Karpas-422 (cell line): ENCODE measurements around the gene IER5L. TPM values are rescaled to one million over a fixed set of nuclear protein-coding genes. Genes with fewer than 3 reads are reported as not detected.
"Not testable (repeated sequence)": the region's sequence is repeated elsewhere in the genome, so short reads cannot be mapped to it uniquely, and the experiment has no call there.

Experiments used
- DNase-seq: peaks from one replicate; pipeline ENCODE4 v3.0.0-alpha.2; 2015
- H2AFZ ChIP-seq: fragments of 200-600 bp; sonication (generic); 2 replicates; pipeline ENCODE4 v1.6.1; 2014; ENCODE audit warnings: antibody characterized with exemption, low read length, mixed read lengths
- H3K27ac ChIP-seq: fragments of 200-600 bp; sonication (generic); 2 replicates; pipeline ENCODE4 v1.5.1; 2014; ENCODE audit warnings: mild to moderate bottlenecking, low read length, moderate library complexity
- H3K27me3 ChIP-seq: fragments of 200-600 bp; sonication (generic); 2 replicates; pipeline ENCODE4 v1.6.1; 2014; ENCODE audit warnings: low read length, mixed read lengths
- H3K36me3 ChIP-seq: fragments of 200-600 bp; sonication (generic); 2 replicates; pipeline ENCODE4 v1.6.1; 2014; ENCODE audit warnings: low read length, mixed read lengths; ENCODE audit not compliant: insufficient read depth
- H3K4me1 ChIP-seq: fragments of 200-600 bp; sonication (generic); 2 replicates; pipeline ENCODE4 v1.6.1; 2014; ENCODE audit warnings: mild to moderate bottlenecking, low read length, mixed read lengths
- H3K4me2 ChIP-seq: fragments of 200-600 bp; sonication (generic); 2 replicates; pipeline ENCODE4 v1.6.1; 2014; ENCODE audit warnings: low read length, low read depth, mild to moderate bottlenecking; ENCODE audit not compliant: poor library complexity, severe bottlenecking
- H3K4me3 ChIP-seq: fragments of 200-600 bp; sonication (generic); 2 replicates; pipeline ENCODE4 v1.5.1; 2014; ENCODE audit warnings: mild to moderate bottlenecking, antibody characterized with exemption, low read length, mixed read lengths
- H3K79me2 ChIP-seq: fragments of 200-600 bp; sonication (generic); 2 replicates; pipeline ENCODE4 v1.6.1; 2014; ENCODE audit warnings: mild to moderate bottlenecking, low read length, mixed read lengths
- H3K9ac ChIP-seq: fragments of 200-600 bp; sonication (generic); 2 replicates; pipeline ENCODE4 v1.6.0; 2014; ENCODE audit warnings: low read length
- H3K9me2 ChIP-seq: fragments of 200-600 bp; sonication (generic), shearing (Covaris generic); replicated peaks from 2 replicates; pipeline ENCODE4 v1.6.0; 2014; ENCODE audit warnings: mild to moderate bottlenecking, low read length, moderate library complexity; ENCODE audit not compliant: insufficient read depth
- H3K9me3 ChIP-seq: fragments of 300-700, 200-600 bp; sonication (generic); 2 replicates; pipeline ENCODE4 v1.6.1; 2014; ENCODE audit warnings: low read length, mixed read lengths
- H4K20me1 ChIP-seq: fragments of 200-600 bp; sonication (generic); 2 replicates; pipeline ENCODE4 v1.6.1; 2014; ENCODE audit warnings: mild to moderate bottlenecking, antibody characterized with exemption, low read length, low read depth; ENCODE audit not compliant: insufficient read depth
- total RNA-seq: library from RNA; depleted of rRNA; stranded (reverse); fragments of >200 nt; shearing (Covaris generic); gene quantifications from 2 replicates; pipeline ENCODE4 v1.2.3, GENCODE V29; 2014; ENCODE audit warnings: low replicate concordance

The IER5L gene
- total RNA-seq, 1 experiment from 2014 or later = 0.48 TPM

- no peak overlapping the region for H2AFZ ChIP-seq
- no peak overlapping the region for H3K4me3 ChIP-seq
- H3K4me1 ChIP-seq = peaks cover 19% of the 10 kb centered on the region
- no peaks in the 10 kb centered on the region for H4K20me1 ChIP-seq
- H3K79me2 ChIP-seq = no peaks in the 10 kb centered on the region
- no peak overlapping the region for H3K4me2 ChIP-seq
- no peak overlapping the region for H3K9ac ChIP-seq
- no peaks in the 10 kb centered on the region; the same call in 1 of the 2 replicates for H3K27me3 ChIP-seq
- DNase-seq = no peak
- no peaks in the 10 kb centered on the region for H3K36me3 ChIP-seq
- H3K27ac ChIP-seq = no peak overlapping the region
- H3K9me2 ChIP-seq = no peaks in the 10 kb centered on the region
- no peaks in the 10 kb centered on the region for H3K9me3 ChIP-seq
Observed at GRCh38 chr9:129170229-129170628, 7.8 kb downstream of the IER5L start.

- H3K4me3 ChIP-seq = no peak overlapping the region
- H3K36me3 ChIP-seq = no peaks in the 10 kb centered on the region; the same call in 1 of the 2 replicates
- no peak overlapping the region for H2AFZ ChIP-seq
- no peak overlapping the region for H3K27ac ChIP-seq
- no peak for DNase-seq
- H3K9me2 ChIP-seq = no peaks in the 10 kb centered on the region
- no peaks in the 10 kb centered on the region for H3K27me3 ChIP-seq
- no peak overlapping the region for H3K9ac ChIP-seq
- H3K4me2 ChIP-seq = no peak overlapping the region
- no peaks in the 10 kb centered on the region for H3K79me2 ChIP-seq
- peaks cover 3% of the 10 kb centered on the region for H3K4me1 ChIP-seq
- no peaks in the 10 kb centered on the region for H4K20me1 ChIP-seq
- H3K9me3 ChIP-seq = no peaks in the 10 kb centered on the region
Observed at GRCh38 chr9:129166623-129167557, 11.2 kb downstream of the IER5L start.

- H3K9ac ChIP-seq = no peak overlapping the region
- no peaks in the 10 kb centered on the region for H3K79me2 ChIP-seq
- no peak overlapping the region for H3K4me2 ChIP-seq
Observed at GRCh38 chr9:129165198-129165597, 12.9 kb downstream of the IER5L start.

GRCh38 chr9:129164246-129164930, 13.7 kb downstream of the IER5L start:
- H3K27me3 ChIP-seq = no peaks in the 10 kb centered on the region
- H3K79me2 ChIP-seq = no peaks in the 10 kb centered on the region
- H2AFZ ChIP-seq = no peak overlapping the region
- peaks cover 3% of the 10 kb centered on the region for H3K4me1 ChIP-seq
- H3K36me3 ChIP-seq = no peaks in the 10 kb centered on the region; the same call in 1 of the 2 replicates
- no peak overlapping the region for H3K4me2 ChIP-seq
- no peak overlapping the region for H3K9ac ChIP-seq
- no peaks in the 10 kb centered on the region for H4K20me1 ChIP-seq
- DNase-seq = no peak
- H3K9me2 ChIP-seq = no peaks in the 10 kb centered on the region
- H3K9me3 ChIP-seq = no peaks in the 10 kb centered on the region
- H3K4me3 ChIP-seq = no peak overlapping the region
- no peak overlapping the region for H3K27ac ChIP-seq

More at GRCh38 chr9:129165198-129165597, 12.9 kb downstream of the IER5L start:
- H3K9me3 ChIP-seq = no peaks in the 10 kb centered on the region
- H3K36me3 ChIP-seq = no peaks in the 10 kb centered on the region; the same call in 1 of the 2 replicates
- peaks cover 3% of the 10 kb centered on the region for H3K4me1 ChIP-seq
- H3K4me3 ChIP-seq = no peak overlapping the region
- H3K27ac ChIP-seq = no peak overlapping the region
- H4K20me1 ChIP-seq = no peaks in the 10 kb centered on the region
- H3K9me2 ChIP-seq = no peaks in the 10 kb centered on the region
- no peak overlapping the region for H2AFZ ChIP-seq
- no peak for DNase-seq
- H3K27me3 ChIP-seq = no peaks in the 10 kb centered on the region

GRCh38 chr9:129163753-129164152, 14.3 kb downstream of the IER5L start:
- no peak overlapping the region for H3K4me2 ChIP-seq
- H3K9ac ChIP-seq = no peak overlapping the region
- no peak for DNase-seq
- H3K9me3 ChIP-seq = no peaks in the 10 kb centered on the region
- no peak overlapping the region for H2AFZ ChIP-seq
- no peaks in the 10 kb centered on the region for H3K9me2 ChIP-seq
- H3K27ac ChIP-seq = no peak overlapping the region
- H3K4me3 ChIP-seq = no peak overlapping the region
- no peaks in the 10 kb centered on the region; the same call in 1 of the 2 replicates for H3K36me3 ChIP-seq
- peaks cover 3% of the 10 kb centered on the region for H3K4me1 ChIP-seq
- no peaks in the 10 kb centered on the region for H3K79me2 ChIP-seq
- no peaks in the 10 kb centered on the region for H3K27me3 ChIP-seq
- H4K20me1 ChIP-seq = no peaks in the 10 kb centered on the region

- H3K79me2 ChIP-seq, H3K27ac ChIP-seq, H2AFZ ChIP-seq, H3K4me3 ChIP-seq, H4K20me1 ChIP-seq, H3K9me2 ChIP-seq, DNase-seq, H3K4me2 ChIP-seq, H3K9ac ChIP-seq, H3K27me3 ChIP-seq, H3K36me3 ChIP-seq, H3K9me3 ChIP-seq, H3K4me1 ChIP-seq: not testable (repeated sequence)
Observed at GRCh38 chr9:129163198-129163670, 14.8 kb downstream of the IER5L start.

GRCh38 chr9:129162497-129163197, 15.4 kb downstream of the IER5L start:
- no peaks in the 10 kb centered on the region for H3K9me2 ChIP-seq
- no peaks in the 10 kb centered on the region for H3K79me2 ChIP-seq
- no peak overlapping the region for H3K4me3 ChIP-seq
- H3K4me2 ChIP-seq = no peak overlapping the region
- no peak overlapping the region for H3K9ac ChIP-seq
- no peak for DNase-seq
- no peak overlapping the region for H2AFZ ChIP-seq
- H3K27me3 ChIP-seq = no peaks in the 10 kb centered on the region
- H3K9me3 ChIP-seq = no peaks in the 10 kb centered on the region
- H3K4me1 ChIP-seq = peaks cover 3% of the 10 kb centered on the region
- no peaks in the 10 kb centered on the region for H4K20me1 ChIP-seq
- no peaks in the 10 kb centered on the region; the same call in 1 of the 2 replicates for H3K36me3 ChIP-seq
- no peak overlapping the region for H3K27ac ChIP-seq

- no peak overlapping the region for H2AFZ ChIP-seq
- no peak overlapping the region for H3K9ac ChIP-seq
- H4K20me1 ChIP-seq = no peaks in the 10 kb centered on the region
- no peaks in the 10 kb centered on the region for H3K9me3 ChIP-seq
- H3K4me1 ChIP-seq = no peaks in the 10 kb centered on the region
- H3K36me3 ChIP-seq = no peaks in the 10 kb centered on the region; the same call in 1 of the 2 replicates
- H3K27ac ChIP-seq = no peak overlapping the region
- no peaks in the 10 kb centered on the region for H3K79me2 ChIP-seq
- no peak for DNase-seq
- no peaks in the 10 kb centered on the region for H3K27me3 ChIP-seq
- H3K4me3 ChIP-seq = no peak overlapping the region
- no peak overlapping the region for H3K4me2 ChIP-seq
- H3K9me2 ChIP-seq = no peaks in the 10 kb centered on the region
Observed at GRCh38 chr9:129161534-129161837, 16.6 kb downstream of the IER5L start.
